Epithelial cell of proximal tubule (primary cell): ENCODE measurements around the gene CAGE1. TPM values are rescaled to one million over a fixed set of nuclear protein-coding genes. Genes with fewer than 3 reads are reported as not detected.

Experiments used
- DNase-seq: peaks from one replicate; pipeline ENCODE4 v3.0.0-alpha.2; 2011; ENCODE audit warnings: low read depth
- H3K4me3 ChIP-seq: 2 replicates; pipeline ENCODE4 v1.5.1; 2011; ENCODE audit warnings: low read depth, mild to moderate bottlenecking, low read length
- total RNA-seq: library from RNA; depleted of rRNA; stranded (reverse); fragments of >200 nt; gene quantifications from 2 replicates; pipeline ENCODE4 v1.2.3, GENCODE V29; 2015
- TF ChIP-seq, protein P1 (sequence below): conservative IDR thresholded peaks from 2 replicates; pipeline ENCODE4 v1.5.1; 2012; ENCODE audit warnings: low read depth, mild to moderate bottlenecking, low read length

Gene CAGE1
- total RNA-seq, 1 donor from 2014 or later = not detected

DNA sequence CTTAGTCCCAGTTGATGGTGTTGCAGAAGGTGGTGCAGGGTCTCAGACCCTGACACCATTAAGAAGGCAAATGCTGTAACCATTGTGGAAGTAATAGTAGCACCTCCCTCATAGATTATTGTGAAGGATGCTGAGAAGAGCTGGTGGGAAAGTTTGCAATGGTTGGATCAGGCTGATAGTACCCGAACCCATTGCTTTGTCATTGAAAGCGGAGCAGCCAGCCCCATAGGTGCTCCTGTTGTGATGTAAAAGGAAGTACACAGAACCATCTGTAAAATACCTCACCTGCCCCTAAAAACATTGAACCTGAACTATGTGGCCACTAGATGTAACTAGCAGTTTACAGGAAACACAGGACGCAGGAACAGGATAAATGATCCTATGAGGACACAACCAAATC, 31.5 kb upstream of the CAGE1 start:
- TF ChIP-seq, protein P1, sequence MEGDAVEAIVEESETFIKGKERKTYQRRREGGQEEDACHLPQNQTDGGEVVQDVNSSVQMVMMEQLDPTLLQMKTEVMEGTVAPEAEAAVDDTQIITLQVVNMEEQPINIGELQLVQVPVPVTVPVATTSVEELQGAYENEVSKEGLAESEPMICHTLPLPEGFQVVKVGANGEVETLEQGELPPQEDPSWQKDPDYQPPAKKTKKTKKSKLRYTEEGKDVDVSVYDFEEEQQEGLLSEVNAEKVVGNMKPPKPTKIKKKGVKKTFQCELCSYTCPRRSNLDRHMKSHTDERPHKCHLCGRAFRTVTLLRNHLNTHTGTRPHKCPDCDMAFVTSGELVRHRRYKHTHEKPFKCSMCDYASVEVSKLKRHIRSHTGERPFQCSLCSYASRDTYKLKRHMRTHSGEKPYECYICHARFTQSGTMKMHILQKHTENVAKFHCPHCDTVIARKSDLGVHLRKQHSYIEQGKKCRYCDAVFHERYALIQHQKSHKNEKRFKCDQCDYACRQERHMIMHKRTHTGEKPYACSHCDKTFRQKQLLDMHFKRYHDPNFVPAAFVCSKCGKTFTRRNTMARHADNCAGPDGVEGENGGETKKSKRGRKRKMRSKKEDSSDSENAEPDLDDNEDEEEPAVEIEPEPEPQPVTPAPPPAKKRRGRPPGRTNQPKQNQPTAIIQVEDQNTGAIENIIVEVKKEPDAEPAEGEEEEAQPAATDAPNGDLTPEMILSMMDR = no peak
- H3K4me3 ChIP-seq = no peak overlapping the region
- DNase-seq = no peak

DNA sequence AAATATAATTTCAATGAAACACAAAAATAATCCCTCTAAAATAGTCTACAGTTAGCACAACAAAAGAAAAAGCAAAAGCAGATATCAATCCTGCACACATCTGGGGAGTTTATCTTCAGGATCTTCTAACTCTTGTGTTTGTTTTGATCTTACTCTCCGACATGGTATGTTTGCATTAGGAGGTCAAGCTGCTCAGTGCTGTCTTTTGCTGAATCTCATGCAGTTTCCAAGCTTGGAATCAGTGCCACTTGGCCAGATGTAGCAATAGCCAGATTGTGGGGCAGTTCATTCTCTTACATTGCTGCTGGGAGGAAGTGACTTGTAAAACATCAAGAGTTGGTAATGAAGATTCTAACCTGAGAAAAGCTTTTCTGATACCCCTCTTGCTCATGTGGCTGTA, 29.5 kb upstream of the CAGE1 start:
- TF ChIP-seq, protein P1 = no peak
- no peak overlapping the region for H3K4me3 ChIP-seq
- no peak for DNase-seq

GRCh38 chr6:7418238-7418905, 28.8 kb upstream of the CAGE1 start:
- H3K4me3 ChIP-seq = no peak overlapping the region
- DNase-seq = no peak
- TF ChIP-seq, protein P1 = no peak

- DNase-seq = no peak
- TF ChIP-seq, protein P1 = no peak
- no peak overlapping the region for H3K4me3 ChIP-seq
These were observed 28.1 kb upstream of the CAGE1 start for GRCh38 chr6:7417684-7418083.

GRCh38 chr6:7414811-7415210, 25.3 kb upstream of the CAGE1 start:
- TF ChIP-seq, protein P1 = no peak
- DNase-seq = no peak
- no peak overlapping the region for H3K4me3 ChIP-seq

GRCh38 chr6:7413151-7413823, 23.7 kb upstream of the CAGE1 start:
- H3K4me3 ChIP-seq = no peak overlapping the region
- TF ChIP-seq, protein P1 = no peak
- DNase-seq = no peak

DNA sequence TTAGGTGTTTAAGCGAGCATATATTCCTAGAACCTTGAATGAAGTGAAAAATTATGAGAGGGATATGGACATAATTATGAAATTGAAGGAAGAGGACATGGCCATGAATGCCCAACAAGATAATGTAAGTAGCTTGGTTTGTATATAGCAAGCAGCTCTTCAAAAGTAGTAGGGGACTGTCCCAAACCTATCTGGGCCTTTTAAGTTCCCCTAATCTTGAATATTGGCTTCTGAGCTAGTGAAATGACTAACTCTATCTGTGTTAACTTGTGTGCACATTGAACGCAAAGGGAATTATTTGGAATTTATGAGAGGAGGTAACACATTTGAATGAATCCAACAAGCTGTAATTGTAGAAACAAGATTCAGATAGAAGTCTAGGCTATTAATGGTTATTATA, 21.8 kb upstream of the CAGE1 start:
- TF ChIP-seq, protein P1 = no peak
- no peak for DNase-seq
- no peak overlapping the region for H3K4me3 ChIP-seq
